HG02981 (cell line): ENCODE results near the gene ATG101.

Experiments used
- ATAC-seq: cut with Tn5 transposase; IDR thresholded peaks from one replicate; pipeline ENCODE4 v1.9.1; 2021; ENCODE audit warnings: mild to moderate bottlenecking, moderate library complexity; ENCODE audit not compliant: unreplicated experiment

ATG101 gene

GRCh38 chr12:52057638-52058576 lies 11.9 kb upstream of the ATG101 start:
- ATAC-seq, result no peak

GRCh38 chr12:52058631-52059361 lies 11.0 kb upstream of the ATG101 start:
- ATAC-seq, result no peak

GRCh38 chr12:52059582-52060497 lies 9.9 kb upstream of the ATG101 start:
- ATAC-seq, result no peak

GRCh38 chr12:52060498-52061177 lies 9.1 kb upstream of the ATG101 start:
- no peak for ATAC-seq

- no peak for ATAC-seq
Measured at GRCh38 chr12:52061470-52062166, 8.2 kb upstream of the ATG101 start.

- ATAC-seq, result no peak
Measured at GRCh38 chr12:52062167-52063081, 7.4 kb upstream of the ATG101 start.

GRCh38 chr12:52063082-52063924 lies 6.5 kb upstream of the ATG101 start:
- ATAC-seq, result no peak

- no peak for ATAC-seq
Measured at GRCh38 chr12:52063981-52064649, 5.7 kb upstream of the ATG101 start.

- ATAC-seq, result no peak
Measured at GRCh38 chr12:52066346-52067080, 3.3 kb upstream of the ATG101 start.

- ATAC-seq, result no peak
Measured at GRCh38 chr12:52067081-52067374, 2.8 kb upstream of the ATG101 start.

GRCh38 chr12:52070185-52070925 lies 577 bp downstream of the ATG101 start:
- ATAC-seq, result no peak

- ATAC-seq, result peak; percentile 27
Measured at GRCh38 chr12:52073531-52074381, 4.0 kb downstream of the ATG101 start.

GRCh38 chr12:52074971-52075724 lies 5.4 kb downstream of the ATG101 start:
- no peak for ATAC-seq

GRCh38 chr12:52076811-52077210 lies 7.0 kb downstream of the ATG101 start:
- ATAC-seq, result no peak
